ENCODE results near the gene LIN37.
A peak's percentile ranks its signal among the peaks of the same experiment; 100 is the strongest.

LIN37 gene, protein sequence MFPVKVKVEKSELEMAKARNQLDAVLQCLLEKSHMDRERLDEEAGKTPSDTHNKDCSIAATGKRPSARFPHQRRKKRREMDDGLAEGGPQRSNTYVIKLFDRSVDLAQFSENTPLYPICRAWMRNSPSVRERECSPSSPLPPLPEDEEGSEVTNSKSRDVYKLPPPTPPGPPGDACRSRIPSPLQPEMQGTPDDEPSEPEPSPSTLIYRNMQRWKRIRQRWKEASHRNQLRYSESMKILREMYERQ

DNA sequence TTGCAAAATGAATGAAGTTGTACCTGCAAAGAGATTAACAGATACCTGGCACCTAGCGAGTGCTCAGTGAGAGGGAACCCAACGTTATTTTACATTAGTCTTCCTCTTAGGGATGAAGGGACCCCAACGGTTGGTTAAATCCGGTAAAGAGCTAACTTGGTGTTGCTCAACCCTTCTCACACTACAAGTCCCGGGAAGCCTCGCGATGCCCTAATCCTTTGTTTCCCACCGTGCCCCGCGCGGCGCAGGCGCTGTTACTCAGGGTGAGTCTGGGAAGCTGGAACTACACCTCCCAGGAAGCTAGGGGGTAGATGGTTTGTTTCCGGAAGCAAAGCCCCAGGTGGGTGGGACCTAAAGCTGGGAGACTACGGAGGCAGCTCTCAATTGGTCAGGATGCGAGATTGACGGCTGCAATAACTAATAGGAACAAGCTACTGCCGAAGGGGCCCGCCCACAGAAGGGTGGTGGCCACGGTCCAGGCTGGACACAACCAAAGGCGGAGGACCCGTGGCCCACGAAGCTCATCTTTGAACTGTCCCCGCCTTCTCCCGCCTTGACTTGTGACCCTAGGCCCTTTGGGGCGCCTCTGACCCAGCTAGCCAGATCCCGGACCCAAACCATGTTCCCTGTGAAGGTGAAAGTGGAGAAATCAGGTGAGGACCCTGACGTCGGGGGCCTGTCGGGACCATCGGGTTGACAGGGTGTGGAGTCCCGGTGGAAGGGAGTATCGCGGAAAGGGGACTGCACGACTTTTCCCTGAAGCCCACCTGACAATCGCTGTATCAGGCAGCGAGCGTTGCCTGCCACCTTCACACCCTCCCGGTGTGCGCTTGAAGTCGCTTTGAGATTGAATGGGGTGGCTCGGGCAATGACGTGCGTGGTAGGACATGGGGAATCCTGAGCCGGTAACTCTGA, at the start of gene LIN37:
LIN37 (plus strand) TSS at position 471 of the 915 bp plus-strand sequence; CDS start at position 620, 149 bp downstream.
- DNase-seq (ENCODE audit: low read depth): peak; percentile 98

- DNase-seq (ENCODE audit: low read depth): peak; percentile 88
Measured at GRCh38 chr19:35702223-35703012, 46.0 kb upstream of the LIN37 start.

DNA sequence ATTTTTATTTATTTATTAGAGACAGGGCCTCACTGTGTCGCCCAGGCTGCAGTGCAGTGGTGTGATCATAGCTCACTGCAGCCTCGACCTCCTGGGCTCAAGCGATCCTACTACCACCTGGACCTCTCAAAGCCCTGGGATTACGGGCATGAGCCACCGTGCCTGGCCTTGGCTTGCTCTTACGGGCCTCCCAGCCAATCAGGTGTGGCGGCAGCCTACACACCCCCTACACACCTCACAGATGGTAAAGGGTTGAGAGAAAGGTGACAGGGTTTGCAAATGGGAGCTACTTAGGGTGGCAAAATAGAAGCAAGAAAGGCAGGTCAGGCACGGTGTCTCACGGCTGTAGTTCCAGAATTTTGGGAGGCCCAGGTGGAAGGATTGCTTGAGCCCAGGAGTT, 45.0 kb upstream of the LIN37 start:
- no peak for DNase-seq (ENCODE audit: low read depth)

DNA sequence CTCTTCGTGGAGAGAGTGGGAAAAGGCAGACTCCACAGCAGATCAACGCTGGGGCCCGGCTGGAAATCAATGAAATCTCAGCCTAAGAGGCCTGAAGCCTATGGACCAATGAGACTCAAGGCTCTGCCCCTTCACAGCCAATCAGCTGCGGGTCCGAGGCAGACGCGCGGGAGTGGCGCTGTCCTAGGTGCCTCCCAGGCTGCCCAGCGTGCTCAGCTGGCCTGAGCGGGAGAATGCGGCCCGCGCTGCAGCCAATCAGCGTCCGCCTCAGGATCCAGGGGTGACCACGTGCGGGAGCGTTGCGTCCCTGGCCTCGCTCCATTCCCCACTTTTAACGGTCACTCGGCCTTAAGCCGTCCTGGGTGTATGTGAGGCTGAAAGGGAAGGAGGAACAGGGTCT, 44.2 kb upstream of the LIN37 start, which contains the start of gene ZBTB32:
ZBTB32 (plus strand) TSS at position 341 of the 400 bp plus-strand sequence. CDS start 10,069 bp downstream, outside the sequence.
- DNase-seq (ENCODE audit: low read depth): no peak

- no peak for DNase-seq (ENCODE audit: low read depth)
Measured at GRCh38 chr19:35708391-35708790, 40.0 kb upstream of the LIN37 start.

GRCh38 chr19:35710784-35711723, 37.3 kb upstream of the LIN37 start:
- DNase-seq (ENCODE audit: low read depth): peak; percentile 41

DNA sequence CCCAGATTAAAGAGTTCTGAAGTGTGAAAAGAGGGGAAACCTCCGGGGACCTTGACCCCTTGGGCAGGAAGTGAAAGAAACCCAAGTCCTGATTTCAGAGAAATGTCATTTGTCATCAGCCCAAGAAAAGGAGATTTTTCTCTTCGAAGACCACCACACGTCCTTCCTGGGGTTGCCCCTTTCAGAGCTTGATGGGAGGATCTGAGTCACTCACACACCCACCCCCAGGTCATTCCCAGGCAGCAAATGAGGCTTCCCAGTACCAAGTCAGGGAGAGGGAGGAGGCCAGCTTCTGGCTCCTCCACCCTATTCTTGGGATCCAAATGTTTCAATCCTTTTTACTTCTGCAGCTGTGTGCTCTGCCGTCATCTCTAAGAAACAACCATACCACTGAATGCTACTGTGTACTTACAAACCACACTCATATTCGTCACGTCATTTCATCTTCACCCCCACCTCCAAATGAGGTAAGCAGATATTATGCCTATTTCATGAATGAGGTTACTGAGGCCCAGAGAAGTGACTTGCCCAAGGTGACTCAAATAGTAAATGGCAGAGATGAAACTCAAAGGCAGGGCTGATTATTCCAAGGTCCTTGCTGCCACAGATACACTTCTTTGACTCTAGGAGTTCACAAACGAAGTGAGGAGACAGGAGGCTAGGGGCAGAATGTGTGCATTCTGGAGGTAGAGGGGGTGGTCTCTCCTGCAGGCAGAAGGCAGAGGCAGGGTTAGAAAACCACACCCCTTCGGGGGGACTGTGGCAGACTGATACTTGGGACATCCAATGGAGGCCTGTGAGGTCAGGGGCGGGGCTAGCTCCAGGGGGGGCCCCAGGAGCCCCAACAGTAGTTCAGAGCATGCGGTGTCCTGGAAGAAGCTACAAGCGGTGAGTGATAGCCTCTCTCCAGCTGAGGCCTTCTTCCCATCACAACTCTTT, 35.5 kb upstream of the LIN37 start:
- peak; percentile 42 for DNase-seq (ENCODE audit: low read depth)

DNA sequence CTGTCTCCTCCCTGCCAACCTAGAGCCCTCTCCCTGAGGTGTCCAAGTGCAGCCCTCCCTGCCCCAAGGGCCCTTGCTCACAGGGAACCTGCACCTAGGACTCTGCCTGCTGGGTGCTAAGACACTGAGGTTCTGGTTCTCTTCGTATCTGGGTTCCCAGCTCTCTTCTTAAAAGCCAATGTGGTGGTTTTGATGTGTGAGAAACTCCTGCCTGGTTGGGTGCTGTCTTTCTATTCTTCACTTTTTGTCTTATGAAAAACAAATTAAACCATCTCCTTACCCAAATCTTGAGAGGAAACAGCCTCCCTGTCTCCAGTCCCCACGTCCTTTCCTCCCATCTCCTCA, 34.9 kb upstream of the LIN37 start:
- no peak for DNase-seq (ENCODE audit: low read depth)

GRCh38 chr19:35713904-35714495, 34.4 kb upstream of the LIN37 start:
- DNase-seq (ENCODE audit: low read depth): no peak

DNA sequence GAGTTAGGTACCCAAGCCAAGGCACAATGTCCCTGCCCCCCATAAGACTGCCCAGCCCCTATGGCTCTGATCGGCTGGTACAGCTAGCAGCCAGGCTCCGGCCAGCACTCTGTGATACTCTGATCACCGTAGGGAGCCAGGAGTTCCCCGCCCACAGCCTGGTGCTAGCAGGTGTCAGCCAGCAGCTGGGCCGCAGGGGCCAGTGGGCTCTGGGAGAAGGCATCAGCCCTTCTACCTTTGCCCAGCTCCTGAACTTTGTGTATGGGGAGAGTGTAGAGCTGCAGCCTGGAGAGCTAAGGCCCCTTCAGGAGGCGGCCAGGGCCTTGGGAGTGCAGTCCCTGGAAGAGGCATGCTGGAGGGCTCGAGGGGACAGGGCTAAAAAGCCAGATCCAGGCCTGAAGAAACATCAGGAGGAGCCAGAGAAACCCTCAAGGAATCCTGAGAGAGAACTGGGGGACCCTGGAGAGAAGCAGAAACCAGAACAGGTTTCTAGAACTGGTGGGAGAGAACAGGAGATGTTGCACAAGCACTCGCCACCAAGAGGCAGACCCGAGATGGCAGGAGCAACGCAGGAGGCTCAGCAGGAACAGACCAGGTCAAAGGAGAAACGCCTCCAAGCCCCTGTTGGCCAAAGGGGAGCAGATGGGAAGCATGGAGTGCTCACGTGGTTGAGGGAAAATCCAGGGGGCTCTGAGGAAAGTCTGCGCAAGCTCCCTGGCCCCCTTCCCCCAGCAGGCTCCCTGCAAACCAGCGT, 33.6 kb upstream of the LIN37 start:
- DNase-seq (ENCODE audit: low read depth): no peak

- no peak for DNase-seq (ENCODE audit: low read depth)
Measured at GRCh38 chr19:35715355-35715809, 33.0 kb upstream of the LIN37 start.

GRCh38 chr19:35715981-35716800, 32.2 kb upstream of the LIN37 start:
- DNase-seq (ENCODE audit: low read depth): no peak

DNA sequence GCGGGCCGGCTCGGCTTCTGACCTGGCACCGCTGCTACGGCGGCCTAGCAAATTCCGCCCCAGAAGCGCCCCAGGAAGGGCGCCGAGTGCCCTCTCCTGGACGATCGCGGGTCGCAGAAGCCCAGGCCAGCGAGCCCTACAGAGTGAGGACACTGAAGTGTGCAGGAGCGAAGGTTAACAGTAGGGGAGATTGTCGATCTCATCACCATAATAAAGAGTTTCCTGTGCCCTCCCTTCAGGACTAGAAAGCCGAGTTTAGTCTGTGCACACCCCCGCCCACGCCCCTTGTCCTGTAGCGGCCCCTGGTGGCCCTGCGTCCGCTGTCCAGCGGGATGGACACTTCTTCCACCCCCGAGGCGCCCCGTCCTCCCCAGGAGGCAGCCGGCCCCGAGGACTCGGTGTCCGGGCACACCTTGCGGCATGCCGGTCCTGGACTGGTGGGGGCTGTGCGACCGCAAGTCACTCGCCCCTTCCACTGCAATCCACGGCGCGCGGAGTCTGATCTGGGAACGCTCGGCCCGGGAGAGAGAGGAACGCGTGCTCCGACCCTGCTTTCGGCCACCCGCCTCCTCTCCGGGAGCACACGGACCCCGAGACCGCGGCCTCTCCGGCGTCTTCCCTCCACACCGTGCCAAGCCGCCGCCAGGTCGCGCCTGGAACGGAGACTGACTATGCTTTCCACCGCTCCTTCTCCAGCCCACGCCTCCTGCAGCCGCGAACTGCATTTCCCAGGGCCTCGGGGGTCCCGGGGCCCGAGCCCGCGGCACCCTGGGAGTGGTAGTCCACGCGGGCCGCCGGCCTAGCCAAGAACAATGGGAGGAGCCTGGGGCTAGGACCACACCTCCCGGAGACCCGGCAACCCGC, 31.3 kb upstream of the LIN37 start:
- DNase-seq (ENCODE audit: low read depth): peak; percentile 95

DNA sequence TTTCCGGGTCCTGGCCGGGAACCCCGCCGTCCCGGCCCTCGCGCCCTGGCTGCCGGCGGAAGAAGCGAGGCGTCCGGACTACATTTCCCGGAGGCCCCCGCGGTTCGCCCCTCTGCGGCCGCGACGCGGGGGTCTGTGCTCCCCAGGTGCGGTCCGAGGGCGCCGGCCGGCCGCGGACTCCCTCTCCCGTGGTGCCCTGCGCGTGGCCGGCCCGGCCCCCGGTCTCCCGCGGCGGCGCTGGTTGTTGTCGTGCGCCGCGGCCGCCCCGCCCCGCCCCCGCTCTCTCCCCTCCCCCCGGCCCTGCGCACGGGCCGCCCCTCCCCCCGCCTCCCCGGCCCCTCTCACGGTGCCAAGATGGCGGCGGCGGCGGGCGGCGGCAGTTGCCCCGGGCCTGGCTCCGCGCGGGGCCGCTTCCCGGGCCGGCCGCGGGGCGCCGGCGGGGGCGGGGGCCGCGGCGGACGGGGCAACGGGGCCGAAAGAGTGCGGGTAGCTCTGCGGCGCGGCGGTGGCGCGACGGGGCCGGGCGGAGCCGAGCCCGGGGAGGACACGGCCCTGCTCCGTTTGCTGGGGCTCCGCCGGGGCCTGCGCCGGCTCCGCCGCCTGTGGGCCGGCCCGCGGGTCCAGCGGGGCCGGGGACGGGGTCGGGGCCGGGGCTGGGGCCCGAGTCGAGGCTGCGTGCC, 30.6 kb upstream of the LIN37 start, which contains the start of gene KMT2B:
KMT2B (plus strand) TSS at position 339 of the 680 bp plus-strand sequence; CDS start at position 355, 16 bp downstream.
- no peak for DNase-seq (ENCODE audit: low read depth)

- peak; percentile 43 for DNase-seq (ENCODE audit: low read depth)
Measured at GRCh38 chr19:35718345-35719041, 29.9 kb upstream of the LIN37 start.
